ENCODE measurements around the gene VPS13C.
A peak's percentile ranks its signal among the peaks of the same experiment; 100 is the strongest.

The VPS13C gene, protein sequence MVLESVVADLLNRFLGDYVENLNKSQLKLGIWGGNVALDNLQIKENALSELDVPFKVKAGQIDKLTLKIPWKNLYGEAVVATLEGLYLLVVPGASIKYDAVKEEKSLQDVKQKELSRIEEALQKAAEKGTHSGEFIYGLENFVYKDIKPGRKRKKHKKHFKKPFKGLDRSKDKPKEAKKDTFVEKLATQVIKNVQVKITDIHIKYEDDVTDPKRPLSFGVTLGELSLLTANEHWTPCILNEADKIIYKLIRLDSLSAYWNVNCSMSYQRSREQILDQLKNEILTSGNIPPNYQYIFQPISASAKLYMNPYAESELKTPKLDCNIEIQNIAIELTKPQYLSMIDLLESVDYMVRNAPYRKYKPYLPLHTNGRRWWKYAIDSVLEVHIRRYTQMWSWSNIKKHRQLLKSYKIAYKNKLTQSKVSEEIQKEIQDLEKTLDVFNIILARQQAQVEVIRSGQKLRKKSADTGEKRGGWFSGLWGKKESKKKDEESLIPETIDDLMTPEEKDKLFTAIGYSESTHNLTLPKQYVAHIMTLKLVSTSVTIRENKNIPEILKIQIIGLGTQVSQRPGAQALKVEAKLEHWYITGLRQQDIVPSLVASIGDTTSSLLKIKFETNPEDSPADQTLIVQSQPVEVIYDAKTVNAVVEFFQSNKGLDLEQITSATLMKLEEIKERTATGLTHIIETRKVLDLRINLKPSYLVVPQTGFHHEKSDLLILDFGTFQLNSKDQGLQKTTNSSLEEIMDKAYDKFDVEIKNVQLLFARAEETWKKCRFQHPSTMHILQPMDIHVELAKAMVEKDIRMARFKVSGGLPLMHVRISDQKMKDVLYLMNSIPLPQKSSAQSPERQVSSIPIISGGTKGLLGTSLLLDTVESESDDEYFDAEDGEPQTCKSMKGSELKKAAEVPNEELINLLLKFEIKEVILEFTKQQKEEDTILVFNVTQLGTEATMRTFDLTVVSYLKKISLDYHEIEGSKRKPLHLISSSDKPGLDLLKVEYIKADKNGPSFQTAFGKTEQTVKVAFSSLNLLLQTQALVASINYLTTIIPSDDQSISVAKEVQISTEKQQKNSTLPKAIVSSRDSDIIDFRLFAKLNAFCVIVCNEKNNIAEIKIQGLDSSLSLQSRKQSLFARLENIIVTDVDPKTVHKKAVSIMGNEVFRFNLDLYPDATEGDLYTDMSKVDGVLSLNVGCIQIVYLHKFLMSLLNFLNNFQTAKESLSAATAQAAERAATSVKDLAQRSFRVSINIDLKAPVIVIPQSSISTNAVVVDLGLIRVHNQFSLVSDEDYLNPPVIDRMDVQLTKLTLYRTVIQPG (N-terminal part only)

GRCh38 chr15:62060113-62060895 lies at the start of gene VPS13C:
Gene VPS13C, minus strand, starts transcription at chr15:62060447. Its CDS starts 73 bp downstream, at chr15:62060374.
- DNase-seq (ENCODE audit: low read depth), result peak; percentile 78

DNA sequence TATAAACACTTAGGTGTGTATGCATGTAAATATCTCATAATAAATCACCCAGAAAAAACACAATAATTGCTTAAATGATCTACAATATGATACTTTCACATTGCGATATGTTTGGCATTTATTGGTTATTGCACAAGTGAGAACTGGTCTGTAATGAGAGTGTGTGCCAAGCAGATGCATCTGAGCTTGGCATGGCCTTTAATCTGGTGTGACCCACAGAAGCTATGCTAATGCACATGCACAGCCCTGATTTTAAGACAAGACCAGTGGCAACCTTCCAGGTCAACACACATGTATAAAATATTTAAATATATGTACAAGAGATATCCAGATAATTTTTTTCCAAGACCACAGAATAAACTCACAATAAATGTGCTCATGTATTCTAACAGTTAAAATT lies 49.2 kb upstream of the VPS13C start:
- no peak for DNase-seq (ENCODE audit: low read depth)

GRCh38 chr15:62108411-62108810 lies 48.2 kb upstream of the VPS13C start:
- DNase-seq (ENCODE audit: low read depth), result no peak

GRCh38 chr15:62107571-62108121 lies 47.4 kb upstream of the VPS13C start:
- no peak for DNase-seq (ENCODE audit: low read depth)

GRCh38 chr15:62106096-62106495 lies 45.8 kb upstream of the VPS13C start:
- DNase-seq (ENCODE audit: low read depth), result no peak

GRCh38 chr15:62105266-62105665 lies 45.0 kb upstream of the VPS13C start:
- DNase-seq (ENCODE audit: low read depth), result no peak

GRCh38 chr15:62104846-62105245 lies 44.6 kb upstream of the VPS13C start:
- DNase-seq (ENCODE audit: low read depth), result no peak

DNA sequence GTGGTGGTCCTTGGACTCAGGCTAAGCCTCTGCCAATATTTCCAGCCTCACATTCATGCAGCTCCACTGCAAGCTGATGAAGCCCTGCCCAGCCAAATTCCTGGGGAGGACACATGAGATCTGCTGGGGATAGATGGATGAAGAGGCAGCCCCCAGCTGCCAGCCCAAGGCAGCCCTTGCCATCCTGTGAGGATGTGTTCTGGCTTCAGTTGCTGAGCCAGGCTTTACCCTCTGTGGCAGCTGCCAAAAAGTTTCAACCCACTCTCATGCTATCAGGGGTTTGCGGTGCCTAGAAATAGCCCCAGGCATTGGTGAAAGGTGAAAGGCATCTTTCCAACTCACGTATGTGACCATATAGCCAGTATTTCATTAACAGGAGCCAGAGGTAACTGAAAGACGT lies 44.2 kb upstream of the VPS13C start:
- DNase-seq (ENCODE audit: low read depth), result no peak

- no peak for DNase-seq (ENCODE audit: low read depth)
These were observed 43.2 kb upstream of the VPS13C start for GRCh38 chr15:62103431-62103830.

DNA sequence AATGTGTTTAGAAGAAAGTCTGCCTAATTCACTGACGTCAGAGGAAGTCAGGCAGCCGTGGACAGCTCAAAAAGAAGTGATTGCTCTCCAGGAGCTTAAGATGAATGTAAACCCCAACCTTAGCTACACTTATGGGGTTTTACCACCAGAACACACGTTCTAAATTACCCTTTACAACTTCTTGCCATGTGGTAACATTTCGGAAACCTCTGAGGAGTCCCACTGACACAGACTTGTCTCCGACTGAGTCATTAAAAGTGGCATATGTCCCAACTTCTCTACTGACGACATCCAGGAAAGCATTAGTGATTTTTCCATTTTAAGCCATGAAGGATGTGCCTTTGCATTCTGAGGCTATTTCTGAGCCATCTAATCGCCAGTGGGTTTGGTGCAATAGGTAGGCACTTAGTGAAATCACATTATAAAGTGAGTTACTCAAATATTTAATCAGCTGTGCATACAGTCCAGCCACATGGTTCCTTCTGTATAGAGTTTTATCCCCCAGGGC lies 38.9 kb upstream of the VPS13C start:
- DNase-seq (ENCODE audit: low read depth), result no peak

- no peak for DNase-seq (ENCODE audit: low read depth)
These were observed 34.1 kb upstream of the VPS13C start for GRCh38 chr15:62094388-62094787.

GRCh38 chr15:62093809-62094208 lies 33.6 kb upstream of the VPS13C start:
- DNase-seq (ENCODE audit: low read depth), result no peak

DNA sequence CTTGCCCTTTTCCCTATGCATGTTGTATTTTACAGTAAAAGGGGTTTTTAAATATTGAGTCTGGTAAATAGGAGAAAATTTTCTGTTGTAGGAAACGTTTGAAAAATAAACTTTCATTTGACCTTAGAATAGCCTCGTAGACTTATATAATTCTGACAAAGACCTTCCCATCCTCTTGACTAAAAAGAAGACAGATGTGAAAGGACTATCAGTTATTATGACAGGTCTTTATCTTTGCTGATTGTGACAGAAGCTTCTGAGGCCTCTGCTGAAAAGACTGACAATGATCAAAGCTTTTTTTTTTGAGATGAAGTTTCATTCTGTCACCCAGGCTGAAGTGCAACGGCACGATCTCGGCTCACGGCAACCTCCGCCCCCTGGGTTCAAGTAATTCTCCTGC lies 30.7 kb upstream of the VPS13C start:
- no peak for DNase-seq (ENCODE audit: low read depth)

- DNase-seq (ENCODE audit: low read depth), result no peak
These were observed 29.4 kb upstream of the VPS13C start for GRCh38 chr15:62089616-62090015.

DNA sequence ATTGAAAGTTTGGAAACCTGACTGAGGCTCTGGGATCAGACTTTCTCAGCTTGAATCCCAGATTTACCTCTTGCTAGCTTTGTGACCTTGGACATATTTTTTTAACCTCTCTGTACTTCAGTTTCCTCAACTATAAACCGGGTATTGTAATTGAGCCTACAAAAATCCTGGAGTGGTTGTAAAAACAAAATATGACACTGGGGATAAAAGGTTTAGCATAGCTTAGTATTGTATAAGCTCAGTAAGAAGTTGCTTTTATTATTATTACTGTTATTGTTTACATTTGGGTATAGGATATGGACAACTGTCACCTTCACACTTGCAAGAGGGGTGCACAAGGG lies 28.1 kb upstream of the VPS13C start:
- DNase-seq (ENCODE audit: low read depth), result no peak

- no peak for DNase-seq (ENCODE audit: low read depth)
These were observed 27.6 kb upstream of the VPS13C start for GRCh38 chr15:62087671-62088352.

GRCh38 chr15:62085740-62086139 lies 25.5 kb upstream of the VPS13C start:
- DNase-seq (ENCODE audit: low read depth), result no peak

- DNase-seq (ENCODE audit: low read depth), result no peak
These were observed 23.2 kb upstream of the VPS13C start for GRCh38 chr15:62083194-62084154.

DNA sequence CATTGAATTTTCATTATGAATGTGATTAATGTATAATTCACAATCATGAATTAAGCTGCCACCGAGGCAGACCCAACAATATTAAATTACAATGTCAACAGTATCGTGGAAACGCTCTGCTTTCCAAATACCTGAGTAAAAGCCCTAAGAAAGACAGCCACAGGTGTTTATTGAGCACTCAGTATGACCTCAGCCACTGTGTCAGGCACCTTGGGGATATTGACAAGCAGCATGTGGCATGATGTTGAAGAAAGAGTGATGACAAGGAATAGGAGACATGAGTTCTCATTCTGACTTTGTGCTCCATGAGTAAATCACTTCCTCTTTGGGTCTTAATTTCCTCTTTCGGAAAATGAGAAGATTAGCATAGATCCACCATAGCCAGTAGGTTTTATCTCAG lies 19.3 kb upstream of the VPS13C start:
- DNase-seq (ENCODE audit: low read depth), result no peak
